ENCODE results near the gene CD300LD. TPM values are rescaled to one million over a fixed set of nuclear protein-coding genes. Genes with fewer than 3 reads are reported as not detected.
"Not testable (repeated sequence)": the region's sequence is repeated elsewhere in the genome, so short reads cannot be mapped to it uniquely, and the experiment has no call there.

The CD300LD gene
- total RNA-seq, 4 donors from 2014 or later = not detected

DNA sequence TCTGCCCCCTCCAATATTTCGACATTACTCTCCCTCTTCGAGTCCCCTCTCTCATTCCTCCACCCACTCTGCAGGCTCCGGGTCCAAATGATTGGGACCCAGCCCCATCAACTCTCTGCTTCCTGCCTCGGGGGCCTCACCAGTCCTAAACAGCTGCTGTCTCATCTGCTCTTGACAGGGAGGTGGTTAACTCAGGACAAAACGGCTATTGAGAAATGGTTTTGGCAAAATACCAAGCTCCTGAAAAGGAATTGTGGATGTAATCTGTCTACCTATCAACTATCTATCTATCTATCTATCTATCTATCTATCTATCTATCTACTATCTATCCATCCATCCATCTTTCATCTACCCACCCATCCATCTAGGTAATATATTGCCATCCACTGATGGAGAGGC lies 27.0 kb downstream of the CD300LD start:
- no peak for DNase-seq
- Histone ChIP-seq H3K4me1 (no peaks in the 10 kb centered on the region), H3K9me3 (no peaks in the 10 kb centered on the region), H3K27ac (no peak overlapping the region), H3K4me3 (replicated peaks in 1 of 3) (no peak overlapping the region), H3K36me3 (no peaks in the 10 kb centered on the region), H3K27me3 (no peaks in the 10 kb centered on the region)
- TF ChIP-seq POLR2A (IDR thresholded peaks at IDR 0.05) = no peak
- TF ChIP-seq, protein P1, sequence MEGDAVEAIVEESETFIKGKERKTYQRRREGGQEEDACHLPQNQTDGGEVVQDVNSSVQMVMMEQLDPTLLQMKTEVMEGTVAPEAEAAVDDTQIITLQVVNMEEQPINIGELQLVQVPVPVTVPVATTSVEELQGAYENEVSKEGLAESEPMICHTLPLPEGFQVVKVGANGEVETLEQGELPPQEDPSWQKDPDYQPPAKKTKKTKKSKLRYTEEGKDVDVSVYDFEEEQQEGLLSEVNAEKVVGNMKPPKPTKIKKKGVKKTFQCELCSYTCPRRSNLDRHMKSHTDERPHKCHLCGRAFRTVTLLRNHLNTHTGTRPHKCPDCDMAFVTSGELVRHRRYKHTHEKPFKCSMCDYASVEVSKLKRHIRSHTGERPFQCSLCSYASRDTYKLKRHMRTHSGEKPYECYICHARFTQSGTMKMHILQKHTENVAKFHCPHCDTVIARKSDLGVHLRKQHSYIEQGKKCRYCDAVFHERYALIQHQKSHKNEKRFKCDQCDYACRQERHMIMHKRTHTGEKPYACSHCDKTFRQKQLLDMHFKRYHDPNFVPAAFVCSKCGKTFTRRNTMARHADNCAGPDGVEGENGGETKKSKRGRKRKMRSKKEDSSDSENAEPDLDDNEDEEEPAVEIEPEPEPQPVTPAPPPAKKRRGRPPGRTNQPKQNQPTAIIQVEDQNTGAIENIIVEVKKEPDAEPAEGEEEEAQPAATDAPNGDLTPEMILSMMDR (IDR thresholded peaks at IDR 0.05) = no peak
- intact Hi-C loops (cut with DNase I) = loop anchor here (5.0 kb wide), 1 partner anchor 82 kb away; no protein-coding TSS in a partner anchor
- WGBS, 2 donors = 54 to 81% methylated on average over 5 of the region's 5 CpGs

DNA sequence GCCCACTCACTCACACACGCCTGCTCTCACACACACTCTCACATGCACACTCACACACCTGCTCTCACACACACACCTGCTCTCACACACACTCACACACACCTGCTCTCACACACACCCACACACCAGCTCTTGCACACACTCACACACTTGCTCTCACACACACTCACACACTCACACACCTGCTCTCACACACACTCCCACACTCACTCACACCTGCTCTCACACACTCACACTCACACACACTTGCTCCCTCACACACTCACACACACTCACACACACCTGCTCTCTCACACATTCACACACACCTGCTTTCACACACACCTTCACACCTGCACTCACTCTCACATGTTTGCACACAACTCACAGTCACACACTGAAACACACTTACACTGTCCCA lies 28.7 kb downstream of the CD300LD start:
- WGBS, 2 donors = 91 to 97% methylated on average over 1 of the region's 1 CpG
- Histone ChIP-seq H3K4me3 (replicated peaks in 1 of 3) (no peak overlapping the region), H3K27me3 (no peaks in the 10 kb centered on the region), H3K9me3 (no peaks in the 10 kb centered on the region), H3K36me3 (no peaks in the 10 kb centered on the region), H3K4me1 (no peaks in the 10 kb centered on the region), H3K27ac (no peak overlapping the region)
- no peak for TF ChIP-seq POLR2A (IDR thresholded peaks at IDR 0.05)
- TF ChIP-seq, protein P1 (IDR thresholded peaks at IDR 0.05) = no peak
- intact Hi-C loops (cut with DNase I) = no loop called here
- DNase-seq = no peak

DNA sequence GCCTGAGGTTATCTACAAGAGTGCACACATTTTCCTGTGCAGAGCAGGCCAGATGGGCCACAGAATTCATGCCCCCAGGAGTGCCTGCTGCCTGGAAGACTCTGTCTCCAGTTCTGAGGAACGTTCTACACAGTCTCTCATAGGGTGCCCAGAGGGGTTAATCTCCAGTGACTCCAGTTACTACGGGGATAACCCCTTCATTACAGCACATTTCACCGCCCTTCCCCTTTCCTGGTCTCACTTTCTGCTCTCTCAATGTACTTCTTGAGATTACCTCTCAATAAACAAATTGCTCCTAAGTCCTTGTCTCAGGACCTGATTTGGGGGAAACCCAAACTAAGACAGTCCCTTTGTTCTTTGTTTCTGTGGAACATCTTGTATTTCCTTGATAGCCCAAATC lies 30.5 kb downstream of the CD300LD start:
- DNase-seq = no peak
- WGBS, 2 donors = 63 to 71% methylated on average over 3 of the region's 3 CpGs
- intact Hi-C loops (cut with DNase I) = no loop called here
- no peak overlapping the region for H3K4me3 ChIP-seq (replicated peaks in 1 of 3)
- TF ChIP-seq, protein P1 (IDR thresholded peaks at IDR 0.05) = no peak
- no peak for TF ChIP-seq POLR2A (IDR thresholded peaks at IDR 0.05)
- no peak overlapping the region for H3K27ac ChIP-seq
- no peaks in the 10 kb centered on the region for H3K4me1 ChIP-seq
- H3K36me3 ChIP-seq = no peaks in the 10 kb centered on the region
- H3K9me3 ChIP-seq = no peaks in the 10 kb centered on the region
- no peaks in the 10 kb centered on the region for H3K27me3 ChIP-seq

DNA sequence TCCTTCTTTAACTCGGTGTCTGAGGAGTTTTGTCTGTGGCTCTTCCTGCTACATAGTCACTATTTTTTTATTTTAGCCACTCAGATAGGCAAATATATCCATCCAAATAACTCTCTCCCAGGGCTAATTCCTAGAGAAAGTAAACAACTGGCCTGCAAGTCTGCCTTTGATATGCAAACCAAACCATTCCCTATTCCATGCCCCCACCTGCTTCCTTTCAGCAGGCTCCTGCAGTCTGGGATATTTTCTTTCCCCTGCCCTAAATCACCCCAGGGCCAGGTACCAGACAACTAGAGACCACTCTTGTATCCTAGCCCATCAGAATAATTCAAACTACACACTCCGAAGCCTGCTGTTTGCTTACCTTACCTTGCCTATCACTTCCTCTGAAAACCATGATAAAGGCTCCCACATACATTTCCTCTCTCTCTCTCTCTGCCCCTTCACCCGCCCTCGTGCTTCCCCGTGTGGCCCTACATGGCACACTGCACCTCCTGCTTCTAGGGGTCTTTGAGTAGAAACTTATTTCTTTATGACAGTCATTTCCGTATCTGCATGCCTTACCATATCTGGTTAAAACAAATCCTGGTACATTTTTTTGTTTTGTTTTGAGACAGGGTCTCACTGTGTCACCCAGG lies 33.1 kb downstream of the CD300LD start:
- WGBS, 2 donors = 84 to 88% methylated on average over 6 of the region's 6 CpGs
- no peaks in the 10 kb centered on the region for H3K27me3 ChIP-seq
- intact Hi-C loops (cut with DNase I) = no loop called here

DNA sequence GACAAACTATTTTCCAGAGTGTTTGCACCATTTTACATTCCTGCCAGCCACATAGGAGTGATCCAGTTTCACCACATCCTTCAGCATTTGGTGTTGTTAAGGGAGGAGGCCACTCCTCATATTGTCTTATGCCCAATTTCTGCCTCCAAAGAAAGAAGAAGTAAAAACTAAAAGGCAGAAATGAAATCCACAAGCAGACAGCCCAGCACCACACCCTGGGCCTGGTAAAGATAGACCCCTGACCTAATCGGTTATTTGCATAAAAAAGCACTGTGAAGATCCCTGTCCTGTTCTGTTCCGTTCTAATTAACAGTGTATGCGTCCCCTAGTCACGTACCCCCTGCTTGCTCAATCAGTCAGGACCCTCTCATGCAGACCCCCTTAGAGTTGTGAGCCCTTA lies 33.7 kb downstream of the CD300LD start:
- H3K27ac ChIP-seq; H3K4me3 ChIP-seq (replicated peaks in 1 of 3); intact Hi-C loops (cut with DNase I); H3K9me3 ChIP-seq; H3K27me3 ChIP-seq; H3K36me3 ChIP-seq; DNase-seq; H3K4me1 ChIP-seq: not testable (repeated sequence)
- 78 to 90% methylated on average over 4 of the region's 4 CpGs for WGBS, 2 donors

More for the DNA sequence above, 33.1 kb downstream of the CD300LD start:
- no peak for DNase-seq
- H3K4me1 ChIP-seq = no peaks in the 10 kb centered on the region
- no peak overlapping the region for H3K27ac ChIP-seq
- H3K4me3 ChIP-seq (replicated peaks in 1 of 3) = no peak overlapping the region
- H3K36me3 ChIP-seq = no peaks in the 10 kb centered on the region
- TF ChIP-seq, protein P1 (IDR thresholded peaks at IDR 0.05) = no peak
- TF ChIP-seq POLR2A (IDR thresholded peaks at IDR 0.05) = no peak
- H3K9me3 ChIP-seq = no peaks in the 10 kb centered on the region
